Measurements from ENCODE around the gene RBM20. TPM values are rescaled to one million over a fixed set of nuclear protein-coding genes. Genes with fewer than 3 reads are reported as not detected.

Gene RBM20
- total RNA-seq, 4 donors from 2014 or later, result 0.54 to 4.3 (median 1.5) TPM

- Histone ChIP-seq H3K27ac (no peak overlapping the region), H3K4me1 (peaks cover 25 to 47% of the 10 kb centered on the region in 2 donors), H3K27me3 (no peaks in the 10 kb centered on the region), H3K36me3 (no peaks in the 10 kb centered on the region), H3K4me3 (replicated peaks in 1 of 3) (no peak overlapping the region), H3K9me3 (no peaks in the 10 kb centered on the region)
- no peak for DNase-seq
- intact Hi-C loops (cut with DNase I), result no loop called here
- 34 to 57% methylated on average over 2 to 4 of the region's 4 CpGs for WGBS, 2 donors
- no peak for TF ChIP-seq POLR2A (IDR thresholded peaks at IDR 0.05)
- TF ChIP-seq CTCF (IDR thresholded peaks at IDR 0.05), result no peak
Measured at GRCh38 chr10:110791541-110792073, 147.5 kb downstream of the RBM20 start.

- H3K9me3 ChIP-seq, result no peaks in the 10 kb centered on the region
- H3K4me1 ChIP-seq, result peaks cover 20 to 40% of the 10 kb centered on the region in 2 donors
- H3K27me3 ChIP-seq, result no peaks in the 10 kb centered on the region
- peak overlapping the region in 2 of 3 donors; percentile 84 to 88 for H3K27ac ChIP-seq
- 78 to 81% methylated on average over 3 of the region's 3 CpGs for WGBS, 2 donors
- no peak overlapping the region for H3K4me3 ChIP-seq (replicated peaks in 1 of 3)
- DNase-seq, result no peak
- no peak for TF ChIP-seq POLR2A (IDR thresholded peaks at IDR 0.05)
- no peak for TF ChIP-seq CTCF (IDR thresholded peaks at IDR 0.05)
- H3K36me3 ChIP-seq, result no peaks in the 10 kb centered on the region
- intact Hi-C loops (cut with DNase I), result no loop called here
Measured at GRCh38 chr10:110792476-110793125, 148.5 kb downstream of the RBM20 start.

GRCh38 chr10:110793128-110793812, 149.1 kb downstream of the RBM20 start:
- no peaks in the 10 kb centered on the region for H3K27me3 ChIP-seq
- H3K27ac ChIP-seq, result peak overlapping the region; percentile 84 to 88 (median 86)
- intact Hi-C loops (cut with DNase I), result no loop called here
- H3K4me3 ChIP-seq (replicated peaks in 1 of 3), result no peak overlapping the region
- no peaks in the 10 kb centered on the region for H3K36me3 ChIP-seq
- WGBS, 2 donors, result 57 to 68% methylated on average over 9 of the region's 9 CpGs
- DNase-seq, result peak; percentile 48 to 50
- peak in 1 of 2 donors; percentile 67 for TF ChIP-seq POLR2A (IDR thresholded peaks at IDR 0.05)
- no peak for TF ChIP-seq CTCF (IDR thresholded peaks at IDR 0.05)
- no peaks in the 10 kb centered on the region for H3K9me3 ChIP-seq
- peaks cover 20 to 40% of the 10 kb centered on the region in 2 donors for H3K4me1 ChIP-seq

GRCh38 chr10:110793886-110794285, 149.8 kb downstream of the RBM20 start:
- H3K27ac ChIP-seq, result peak overlapping the region; percentile 84 to 88 (median 86)
- WGBS, 2 donors, result 52 to 57% methylated on average over 6 of the region's 6 CpGs
- no peaks in the 10 kb centered on the region for H3K9me3 ChIP-seq
- DNase-seq, result peak; percentile 61 to 63
- H3K27me3 ChIP-seq, result no peaks in the 10 kb centered on the region
- H3K4me3 ChIP-seq (replicated peaks in 1 of 3), result no peak overlapping the region
- peaks cover 20 to 40% of the 10 kb centered on the region in 2 donors for H3K4me1 ChIP-seq
- no peak for TF ChIP-seq POLR2A (IDR thresholded peaks at IDR 0.05)
- TF ChIP-seq CTCF (IDR thresholded peaks at IDR 0.05), result no peak
- intact Hi-C loops (cut with DNase I), result no loop called here
- H3K36me3 ChIP-seq, result no peaks in the 10 kb centered on the region

- Histone ChIP-seq H3K27ac (peak overlapping the region; percentile 84 to 88 (median 86)), H3K4me1 (peaks cover 20 to 40% of the 10 kb centered on the region in 2 donors), H3K4me3 (replicated peaks in 1 of 3) (no peak overlapping the region), H3K27me3 (no peaks in the 10 kb centered on the region), H3K9me3 (no peaks in the 10 kb centered on the region), H3K36me3 (no peaks in the 10 kb centered on the region)
- WGBS, 2 donors, result 30 to 51% methylated on average over 2 to 4 of the region's 4 CpGs
- intact Hi-C loops (cut with DNase I), result no loop called here
- DNase-seq, result peak; percentile 96 to 99
- TF ChIP-seq CTCF (IDR thresholded peaks at IDR 0.05) (no peak), POLR2A (IDR thresholded peaks at IDR 0.05) (peak in 1 of 2 donors; percentile 83)
Measured at GRCh38 chr10:110794808-110795207, 150.7 kb downstream of the RBM20 start.

Measured in thyroid gland (tissue), 4 donors.